Stomach smooth muscle (tissue), 2 donors: Measurements from ENCODE around the gene PLA2G4D.

Experiments
- H3K27ac ChIP-seq: one replicate; pipeline ENCODE4 v1.7.0; 2013; ENCODE audit warnings: mild to moderate bottlenecking, low read length, inconsistent platforms
- H3K27me3 ChIP-seq, 2 donors: one replicate each; pipeline ENCODE4 v1.7.0; 2013; ENCODE audit warnings: low read length in 2 of 2; ENCODE audit not compliant: insufficient read depth in 2 of 2, control insufficient read depth in 1 of 2
- H3K36me3 ChIP-seq, 2 donors: one replicate each; pipeline ENCODE4 v1.7.0; 2013; ENCODE audit warnings: low read length in 2 of 2; ENCODE audit not compliant: control insufficient read depth in 2 of 2, insufficient read depth in 2 of 2
- H3K4me1 ChIP-seq: one replicate; pipeline ENCODE4 v1.7.0; 2013; ENCODE audit warnings: low read length; ENCODE audit not compliant: control insufficient read depth, insufficient read depth
- H3K4me3 ChIP-seq, 2 donors: one replicate each; pipeline ENCODE4 v1.7.0; 2013; ENCODE audit warnings: low read length in 2 of 2
- H3K9ac ChIP-seq, 2 donors: one replicate each; pipeline ENCODE4 v1.7.0; 2013; ENCODE audit warnings: low read length in 2 of 2, mild to moderate bottlenecking in 1 of 2
- H3K9me3 ChIP-seq, 2 donors: one replicate each; pipeline ENCODE4 v1.7.0; 2013; ENCODE audit warnings: low read length in 2 of 2; ENCODE audit not compliant: control insufficient read depth in 2 of 2
- donor health status: healthy.
- donor health status: Pancreatic carcinoma.

Gene PLA2G4D

DNA sequence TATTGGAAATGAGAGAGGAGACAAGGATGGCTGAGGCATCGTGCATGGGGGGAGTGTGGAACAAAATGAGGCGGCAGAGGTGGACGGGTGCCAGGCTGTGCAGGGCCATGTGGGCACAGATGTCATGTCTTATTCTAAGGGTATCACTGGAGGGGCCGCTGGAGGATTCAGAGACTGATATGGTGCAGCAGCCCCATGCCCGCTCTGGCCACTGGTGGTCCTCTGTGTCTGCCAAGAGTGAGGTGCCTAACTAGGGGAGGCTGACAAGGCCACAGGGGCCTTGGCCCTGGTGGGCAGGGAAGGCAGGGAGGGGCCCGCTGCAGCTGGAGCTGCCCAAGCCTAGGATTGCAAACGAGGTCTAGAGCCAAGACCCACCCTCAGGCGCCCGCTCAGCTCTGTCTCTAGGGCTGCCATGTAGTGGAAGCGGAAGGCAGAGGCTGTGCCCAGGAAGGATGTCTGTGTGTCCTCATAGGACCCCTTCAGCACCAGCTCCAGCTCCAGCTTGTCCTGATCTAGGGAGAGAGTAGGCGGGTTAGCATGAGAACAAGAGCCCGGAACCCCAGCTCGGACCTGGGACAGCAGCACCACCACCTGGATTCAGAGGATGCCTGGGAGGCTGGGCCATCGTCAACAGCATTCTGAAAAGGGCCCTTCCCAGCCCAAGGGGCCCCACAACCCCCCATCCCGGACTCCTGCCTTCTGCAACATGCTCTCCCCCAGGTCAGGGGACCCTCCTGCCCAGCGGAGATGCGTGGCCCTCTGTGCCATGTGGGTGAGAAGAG lies 11.3 kb downstream of the PLA2G4D start:
- no peak overlapping the region for H3K4me3 ChIP-seq
- no peaks in the 10 kb centered on the region for H3K36me3 ChIP-seq
- peaks cover 6 to 25% of the 10 kb centered on the region in 2 donors for H3K27me3 ChIP-seq
- no peaks in the 10 kb centered on the region for H3K9me3 ChIP-seq
- no peak overlapping the region for H3K9ac ChIP-seq
- no peak overlapping the region for H3K27ac ChIP-seq
- peaks cover 2% of the 10 kb centered on the region for H3K4me1 ChIP-seq

DNA sequence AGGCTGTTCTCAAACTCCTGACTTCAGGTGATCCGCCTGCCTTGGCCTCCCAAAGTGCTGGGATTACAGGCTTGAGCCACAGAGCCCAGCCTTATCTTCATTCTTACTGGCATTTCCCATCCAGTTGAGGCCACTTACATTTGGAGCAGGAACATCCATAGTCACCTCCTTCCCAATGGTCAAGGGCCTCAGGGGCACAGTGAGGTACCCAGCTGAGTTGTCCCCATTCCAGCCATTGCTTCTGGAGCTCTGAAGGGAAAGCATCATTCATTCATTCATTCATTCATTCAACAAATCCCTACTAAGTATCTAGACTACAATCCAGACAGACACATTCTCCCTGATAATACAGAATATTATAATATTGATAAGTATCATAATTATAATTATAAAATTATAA lies 12.2 kb downstream of the PLA2G4D start:
- Histone ChIP-seq H3K27ac (no peak overlapping the region), H3K4me1 (peaks cover 2% of the 10 kb centered on the region), H3K27me3 (peaks cover 6 to 21% of the 10 kb centered on the region in 2 donors), H3K4me3 (no peak overlapping the region), H3K9ac (no peak overlapping the region), H3K36me3 (no peaks in the 10 kb centered on the region), H3K9me3 (no peaks in the 10 kb centered on the region)

DNA sequence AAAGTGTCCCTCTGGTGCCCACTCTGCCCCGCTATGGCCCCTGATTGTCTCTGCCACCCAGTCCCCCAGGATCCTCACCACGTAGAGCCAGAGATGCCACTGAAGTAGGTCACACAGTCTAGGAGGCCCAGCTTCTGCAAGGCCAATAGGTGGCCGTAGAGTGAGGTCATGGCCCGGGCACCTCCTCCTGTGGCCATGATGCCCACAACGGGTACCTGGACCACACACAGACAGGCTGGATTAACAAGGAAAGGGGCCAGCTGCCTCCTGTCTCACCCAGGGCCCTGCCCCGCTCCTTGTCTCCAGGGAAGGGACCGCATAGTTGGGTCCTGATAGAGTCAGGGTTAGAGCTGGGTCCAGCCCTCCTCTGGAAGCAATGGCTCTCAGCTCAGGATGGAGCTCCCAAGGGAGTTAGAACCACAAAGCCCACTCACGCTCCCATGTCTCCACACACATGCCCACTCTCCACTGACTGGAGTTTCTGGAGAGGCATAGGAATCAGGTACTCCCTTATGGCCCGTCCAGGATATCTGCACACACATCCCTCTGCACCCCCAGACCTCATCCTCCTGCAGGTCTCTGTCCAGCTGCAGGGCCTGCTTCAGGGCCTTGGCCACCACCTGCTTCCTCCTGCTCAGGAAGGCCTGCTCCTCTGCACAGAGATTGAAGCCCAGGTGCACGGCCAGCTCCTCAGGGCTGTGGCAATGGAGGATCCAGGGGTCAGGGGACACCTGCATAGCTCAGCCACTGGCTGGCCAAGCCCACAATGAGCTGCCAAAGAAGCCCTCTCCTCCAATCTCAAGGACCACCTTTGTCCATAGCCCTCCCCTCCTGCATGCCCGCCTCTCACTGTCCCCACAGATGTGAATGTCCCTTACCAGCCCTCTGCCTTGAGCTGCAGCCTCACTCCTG lies 13.2 kb downstream of the PLA2G4D start:
- H3K36me3 ChIP-seq = no peaks in the 10 kb centered on the region
- H3K4me3 ChIP-seq = no peak overlapping the region
- H3K9ac ChIP-seq = no peak overlapping the region
- H3K4me1 ChIP-seq = peaks cover 2% of the 10 kb centered on the region
- H3K9me3 ChIP-seq = no peaks in the 10 kb centered on the region
- H3K27me3 ChIP-seq = peaks cover 6 to 21% of the 10 kb centered on the region in 2 donors
- no peak overlapping the region for H3K27ac ChIP-seq

DNA sequence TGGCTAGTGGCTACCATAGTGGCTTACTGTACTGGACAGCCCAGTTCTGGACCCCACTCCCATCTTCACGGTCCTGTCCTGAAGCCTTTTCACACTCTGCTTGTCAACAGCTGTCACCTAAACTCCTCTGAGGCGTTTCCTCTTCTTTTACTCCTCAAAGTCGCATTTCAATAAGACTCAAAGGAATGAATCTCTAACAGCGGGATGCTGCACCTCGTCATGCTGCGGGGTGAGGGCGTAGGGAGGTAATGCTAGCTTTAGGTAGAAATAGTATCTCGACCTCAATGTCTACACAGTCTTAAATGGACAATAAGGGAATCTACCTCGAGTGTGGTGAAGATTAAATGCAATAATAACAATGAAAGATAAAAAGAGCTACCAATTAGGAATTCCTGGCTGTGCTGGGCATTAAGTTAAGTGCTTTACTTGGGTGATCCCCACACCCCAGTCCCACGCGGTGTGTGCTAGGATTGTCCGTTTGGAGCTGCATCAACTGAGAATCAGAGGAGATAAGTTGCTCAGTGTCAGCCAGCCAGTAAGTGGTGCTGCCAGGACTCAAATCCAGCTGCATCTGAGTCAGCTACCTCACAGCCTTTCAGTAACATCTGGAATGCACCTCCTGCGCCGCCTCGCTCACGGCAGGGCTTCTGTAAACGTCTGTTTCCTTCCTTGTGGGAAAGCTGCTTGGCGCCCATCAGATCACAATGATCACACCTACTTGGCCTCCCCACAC lies 14.0 kb downstream of the PLA2G4D start:
- Histone ChIP-seq H3K27me3 (peaks cover 6 to 21% of the 10 kb centered on the region in 2 donors), H3K9ac (no peak overlapping the region)

DNA sequence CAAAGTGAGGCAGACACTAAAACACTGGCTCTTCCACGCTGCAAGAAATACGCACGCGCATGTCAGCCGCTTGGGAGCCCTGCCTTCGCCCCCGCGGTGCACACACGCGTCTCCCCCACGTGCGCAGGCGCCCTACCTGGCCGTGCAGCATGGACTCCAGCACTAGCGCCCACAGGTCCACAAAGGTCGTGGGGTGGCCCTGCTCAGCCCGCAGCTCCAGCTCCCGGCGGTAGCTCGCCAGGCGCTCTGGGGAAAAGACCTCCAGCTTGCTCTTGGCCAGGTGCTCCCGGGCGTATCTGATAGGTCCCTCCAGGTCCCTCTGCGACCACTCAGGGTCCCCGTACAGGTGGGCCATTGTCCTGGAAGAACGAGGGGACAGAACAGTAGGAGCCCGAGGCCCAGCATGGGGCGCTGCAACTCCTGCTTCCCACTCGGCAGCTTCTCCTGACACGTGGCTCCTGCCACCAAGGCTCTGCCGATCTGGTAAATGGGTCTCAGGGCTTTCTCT lies 14.9 kb downstream of the PLA2G4D start:
- H3K9ac ChIP-seq = no peak overlapping the region
- no peak overlapping the region for H3K27ac ChIP-seq
- H3K4me1 ChIP-seq = peaks cover under 1% of the 10 kb centered on the region
- no peak overlapping the region for H3K4me3 ChIP-seq
- H3K27me3 ChIP-seq = peaks cover 6 to 16% of the 10 kb centered on the region in 2 donors
- H3K9me3 ChIP-seq = no peaks in the 10 kb centered on the region
- no peaks in the 10 kb centered on the region for H3K36me3 ChIP-seq

More for the DNA sequence above, 14.0 kb downstream of the PLA2G4D start:
- Histone ChIP-seq H3K9me3 (no peaks in the 10 kb centered on the region), H3K4me3 (no peak overlapping the region), H3K36me3 (no peaks in the 10 kb centered on the region), H3K4me1 (peaks cover 2% of the 10 kb centered on the region), H3K27ac (no peak overlapping the region)

DNA sequence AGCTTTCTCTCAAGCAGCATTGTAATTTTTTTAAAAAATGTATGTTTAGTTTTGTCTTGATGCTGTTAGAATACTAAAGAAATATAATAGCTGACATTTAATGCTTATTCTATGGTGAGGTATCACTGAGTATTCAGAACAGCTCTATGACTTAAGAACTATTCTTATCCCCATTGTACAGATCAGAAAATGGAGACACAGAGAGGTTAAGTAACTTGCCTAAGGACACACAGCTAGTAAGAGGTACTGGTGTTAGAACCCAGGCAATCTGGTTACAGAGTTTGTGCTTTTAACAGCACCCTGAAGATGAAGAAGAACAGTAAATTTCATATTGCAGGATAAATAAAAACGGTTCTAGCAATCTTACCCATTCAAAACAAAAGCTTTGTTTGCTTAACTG lies 15.5 kb downstream of the PLA2G4D start:
- Histone ChIP-seq H3K9ac (no peak overlapping the region), H3K27me3 (peaks cover 2 to 13% of the 10 kb centered on the region in 2 donors), H3K9me3 (no peaks in the 10 kb centered on the region), H3K4me3 (no peak overlapping the region), H3K4me1 (no peaks in the 10 kb centered on the region), H3K27ac (no peak overlapping the region), H3K36me3 (no peaks in the 10 kb centered on the region)

DNA sequence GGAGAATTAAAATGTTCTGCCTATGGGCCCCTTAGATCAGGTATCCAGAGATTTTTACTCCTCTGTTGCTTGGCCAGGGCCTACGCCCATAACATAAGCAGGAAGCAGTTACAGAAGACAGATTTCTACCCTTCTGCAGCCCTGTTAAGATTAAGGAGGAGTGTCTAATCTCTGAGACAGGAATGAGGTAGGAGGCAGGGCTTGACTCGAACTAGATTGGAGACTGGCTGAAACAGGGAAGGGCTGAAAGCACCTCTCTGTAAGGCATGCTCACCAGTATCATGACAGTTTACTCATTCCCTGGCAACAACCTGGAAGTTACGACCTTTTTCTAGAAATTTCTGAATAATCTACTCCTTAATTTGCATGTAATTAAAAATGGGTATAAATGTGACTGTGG lies 16.7 kb downstream of the PLA2G4D start:
- H3K27ac ChIP-seq = no peak overlapping the region
- H3K9ac ChIP-seq = no peak overlapping the region
- H3K36me3 ChIP-seq = no peaks in the 10 kb centered on the region
- H3K4me3 ChIP-seq = no peak overlapping the region
- H3K9me3 ChIP-seq = no peaks in the 10 kb centered on the region
- H3K27me3 ChIP-seq = peaks cover 0 to 5% of the 10 kb centered on the region in 2 donors
- H3K4me1 ChIP-seq = no peaks in the 10 kb centered on the region

DNA sequence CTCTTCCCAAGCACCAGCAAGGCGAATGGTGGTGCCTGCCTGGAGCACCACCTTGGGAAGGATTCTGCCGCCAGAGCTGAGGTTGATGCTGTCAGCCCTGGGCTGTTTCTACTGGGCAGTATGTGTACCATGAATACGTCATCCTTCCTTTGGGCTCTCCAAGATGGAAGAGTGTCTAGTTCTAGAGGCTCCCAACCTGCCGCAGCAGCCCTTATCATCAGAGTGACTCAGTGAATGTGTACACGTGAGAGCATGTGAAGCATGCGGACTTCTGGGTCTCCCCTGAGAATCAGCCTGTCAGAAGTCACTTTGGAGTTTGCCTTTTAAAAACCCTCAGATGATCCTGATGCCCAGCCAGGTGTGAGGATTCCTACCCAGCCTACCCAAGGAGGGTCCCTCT lies 20.9 kb downstream of the PLA2G4D start:
- Histone ChIP-seq H3K9me3 (no peaks in the 10 kb centered on the region), H3K4me1 (no peaks in the 10 kb centered on the region), H3K27me3 (peaks cover 0 to 8% of the 10 kb centered on the region in 2 donors), H3K36me3 (no peaks in the 10 kb centered on the region), H3K27ac (no peak overlapping the region), H3K9ac (no peak overlapping the region), H3K4me3 (no peak overlapping the region)

DNA sequence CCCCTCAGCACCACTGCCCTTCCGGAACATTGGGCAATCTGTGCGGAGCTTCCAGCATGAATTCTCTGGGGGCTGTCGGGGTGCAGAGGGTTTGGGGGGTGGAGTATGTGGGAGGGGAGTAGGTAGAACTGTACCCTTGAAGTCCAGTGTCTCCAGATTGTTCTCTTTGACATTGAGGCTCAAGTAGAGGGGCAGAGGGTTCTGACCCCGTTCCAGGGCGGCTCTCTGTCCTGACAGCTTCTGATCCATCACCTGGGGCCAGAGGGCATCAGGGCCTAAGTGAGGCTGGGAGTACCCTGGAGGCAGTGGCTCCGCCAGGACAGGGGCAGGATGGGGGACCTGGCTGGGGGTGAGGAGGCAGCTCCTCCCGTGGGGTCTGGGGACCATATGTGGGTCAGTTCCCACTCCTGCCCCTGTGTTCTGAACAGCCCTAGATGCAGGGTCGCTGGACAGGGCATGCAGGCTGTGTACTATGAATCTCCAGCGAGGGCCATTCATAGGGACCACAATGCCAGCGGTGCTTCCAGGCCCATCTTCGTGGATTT lies 22.1 kb downstream of the PLA2G4D start:
- Histone ChIP-seq H3K4me1 (no peaks in the 10 kb centered on the region), H3K9me3 (no peaks in the 10 kb centered on the region), H3K36me3 (no peaks in the 10 kb centered on the region), H3K27me3 (peaks cover 0 to 8% of the 10 kb centered on the region in 2 donors), H3K27ac (no peak overlapping the region), H3K4me3 (no peak overlapping the region), H3K9ac (no peak overlapping the region)

DNA sequence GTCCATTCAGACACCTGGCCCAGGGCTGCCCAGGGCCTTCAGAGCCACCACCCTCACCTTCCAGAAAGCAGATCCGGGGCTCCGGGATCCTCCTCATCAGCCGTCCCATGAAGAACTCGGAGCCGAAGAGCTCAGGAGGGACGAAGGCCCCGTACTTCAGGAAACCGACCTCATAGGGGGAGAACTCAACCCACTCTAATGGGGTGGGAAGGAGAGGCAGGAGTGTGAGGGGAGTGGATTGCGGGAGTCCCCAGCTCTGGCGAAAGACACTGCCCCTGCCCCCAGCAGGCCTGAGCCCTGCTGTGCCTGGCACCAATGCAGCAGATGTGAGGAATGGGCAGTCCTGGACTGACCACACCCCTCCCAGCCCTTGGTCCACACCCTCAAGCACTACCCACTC lies 22.6 kb downstream of the PLA2G4D start:
- H3K27me3 ChIP-seq = peaks cover 0 to 8% of the 10 kb centered on the region in 2 donors
- H3K9me3 ChIP-seq = no peaks in the 10 kb centered on the region
- no peak overlapping the region for H3K27ac ChIP-seq
- H3K9ac ChIP-seq = no peak overlapping the region
- no peak overlapping the region for H3K4me3 ChIP-seq
- no peaks in the 10 kb centered on the region for H3K4me1 ChIP-seq
- H3K36me3 ChIP-seq = no peaks in the 10 kb centered on the region
